GM23248 (cell line): Measurements from ENCODE around the gene PTOV1. TPM values are rescaled to one million over a fixed set of nuclear protein-coding genes. Genes with fewer than 3 reads are reported as not detected.
A peak's percentile ranks its signal among the peaks of the same experiment; 100 is the strongest.

ENCODE experiments used
- DNase-seq: peaks from one replicate; pipeline ENCODE4 v3.0.0-alpha.2; 2015
- H2AFZ ChIP-seq: fragments of 200-600 bp; sonication (generic); 2 replicates; pipeline ENCODE4 v1.6.1; 2016; ENCODE audit warnings: antibody characterized with exemption
- H3F3A ChIP-seq: fragments of 200-600 bp; sonication (generic); 2 replicates; pipeline ENCODE4 v1.6.1; 2016; ENCODE audit warnings: mild to moderate bottlenecking, antibody characterized with exemption, mixed run types; ENCODE audit not compliant: insufficient read depth
- H3K27ac ChIP-seq: fragments of 200-600 bp; sonication (generic); 2 replicates; pipeline ENCODE4 v1.5.1; 2016; ENCODE audit warnings: mild to moderate bottlenecking
- H3K27me3 ChIP-seq: fragments of 200-600 bp; sonication (generic); replicated peaks from 2 replicates; pipeline ENCODE4 v1.6.1; 2016; ENCODE audit warnings: mild to moderate bottlenecking; ENCODE audit not compliant: insufficient read depth
- H3K36me3 ChIP-seq: fragments of 200-600 bp; sonication (generic); 2 replicates; pipeline ENCODE4 v1.6.1; 2016; ENCODE audit warnings: low read depth, mild to moderate bottlenecking
- H3K4me1 ChIP-seq: fragments of 200-600 bp; sonication (generic); 2 replicates; pipeline ENCODE4 v1.6.1; 2016; ENCODE audit warnings: mild to moderate bottlenecking; ENCODE audit not compliant: insufficient read depth
- H3K4me2 ChIP-seq: fragments of 200-600 bp; sonication (generic); one replicate; pipeline ENCODE4 v1.6.1; 2016; ENCODE audit warnings: mild to moderate bottlenecking; ENCODE audit not compliant: unreplicated experiment
- H3K4me3 ChIP-seq: fragments of 200-600 bp; sonication (generic); 2 replicates; pipeline ENCODE4 v1.5.1; 2016; ENCODE audit warnings: mild to moderate bottlenecking
- H3K79me2 ChIP-seq: fragments of 200-600 bp; sonication (generic); 2 replicates; pipeline ENCODE4 v1.6.1; 2016; ENCODE audit warnings: mild to moderate bottlenecking; ENCODE audit not compliant: insufficient read depth
- H3K9ac ChIP-seq: fragments of 200-600 bp; sonication (generic); 2 replicates; pipeline ENCODE4 v1.6.1; 2016; ENCODE audit warnings: mild to moderate bottlenecking
- H3K9me2 ChIP-seq: fragments of 200-600 bp; sonication (generic); 2 replicates; pipeline ENCODE4 v1.6.1; 2016; ENCODE audit warnings: mixed run types, mild to moderate bottlenecking, moderate library complexity; ENCODE audit not compliant: insufficient read depth
- H3K9me3 ChIP-seq: fragments of 200-600 bp; sonication (generic); one replicate; pipeline ENCODE4 v1.6.1; 2017; ENCODE audit warnings: low read depth
- H4K20me1 ChIP-seq: fragments of 200-600 bp; sonication (generic); 2 replicates; pipeline ENCODE4 v1.6.0; 2016; ENCODE audit not compliant: insufficient read depth
- EZH2 ChIP-seq: fragments of 200-600 bp; sonication (generic); IDR thresholded peaks from 2 replicates; pipeline ENCODE4 v1.6.1; 2018; ENCODE audit warnings: antibody characterized with exemption, mild to moderate bottlenecking; ENCODE audit not compliant: insufficient read depth, poor library complexity, severe bottlenecking
- EZH2phosphoT487 ChIP-seq: fragments of 200-600 bp; sonication (generic); IDR thresholded peaks from 2 replicates; pipeline ENCODE4 v1.6.1; 2018; ENCODE audit warnings: antibody characterized with exemption, moderate library complexity, mild to moderate bottlenecking, low read depth; ENCODE audit not compliant: insufficient read depth
- WGBS, 2 experiments: methylation state at CpG; one replicate each; pipeline ENCODE4 v1.1.6; 2015 to 2017; ENCODE audit warnings: low lambda C conversion rate in 2 of 2, low coverage in 1 of 2; ENCODE audit errors: missing lambda C conversion rate in 2 of 2; 5-methylcytosine and 5-hydroxymethylcytosine counted together
- in situ Hi-C: fragments of 300-500 bp; cut with MboI; formaldehyde crosslinking; loops from 2 replicates; pipeline ENCODE4 v1.15.0; 2020
- polyA plus RNA-seq: library from polyadenylated mRNA; unstranded; fragments of >200 nt; fragmentation: Nextera tagmentation; extraction: Ambion mirVana; gene quantifications from 2 replicates; pipeline ENCODE4 v1.2.1, GENCODE V29; 2016
- total RNA-seq: library from RNA; depleted of rRNA; stranded (reverse); fragments of >200 nt; shearing (Covaris generic); gene quantifications from 2 replicates; pipeline ENCODE4 v1.2.3, GENCODE V29; 2014

PTOV1 gene
- total and polyA plus RNA-seq, 2 experiments from 2014 or later = 88.0 to 88.9 TPM

DNA sequence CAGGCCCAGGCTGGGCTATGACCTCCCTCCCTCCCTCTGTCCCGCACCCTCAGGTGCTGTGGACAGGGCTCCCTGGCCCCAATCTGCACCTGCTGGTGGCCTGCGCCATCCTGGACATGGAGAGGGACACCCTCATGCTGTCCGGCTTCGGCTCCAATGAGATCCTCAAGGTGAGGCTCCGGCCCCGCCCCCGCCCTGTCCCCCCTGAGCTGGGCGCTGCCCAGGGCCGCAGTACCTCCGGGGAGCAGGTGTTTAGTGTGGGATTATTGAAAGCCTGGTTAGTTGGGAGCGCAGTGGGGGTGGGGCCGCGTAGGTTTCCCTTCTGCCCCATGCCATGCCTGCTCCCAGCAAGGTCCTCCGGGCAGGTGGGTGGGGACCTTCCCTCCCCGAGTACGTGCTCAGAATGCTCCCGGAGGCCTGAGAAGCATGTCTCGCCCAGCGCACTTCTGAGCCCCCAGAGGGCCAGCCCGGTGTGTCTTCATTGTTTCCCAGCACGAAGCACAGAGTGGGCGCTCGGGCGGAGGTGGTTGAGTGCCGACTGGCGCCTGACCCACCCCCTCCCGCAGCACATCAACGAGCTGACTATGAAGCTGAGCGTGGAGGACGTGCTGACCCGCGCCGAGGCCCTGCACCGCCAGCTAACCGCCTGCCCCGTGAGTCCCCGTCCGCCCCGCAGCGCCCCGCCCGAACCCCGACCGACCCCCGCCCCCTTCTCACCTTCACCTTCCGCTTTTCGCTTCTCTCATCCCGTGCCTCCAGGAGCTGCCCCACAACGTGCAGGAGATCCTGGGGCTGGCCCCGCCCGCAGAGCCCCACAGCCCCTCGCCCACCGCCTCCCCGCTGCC lies 36.9 kb downstream of the PTOV1 start:
- H3K79me2 ChIP-seq = no peaks in the 10 kb centered on the region
- H3K9ac ChIP-seq = no peak overlapping the region
- no peak overlapping the region for H3K4me3 ChIP-seq
- H4K20me1 ChIP-seq = no peaks in the 10 kb centered on the region
- in situ Hi-C loops = no loop called here
- no peak for TF ChIP-seq EZH2phosphoT487
- no peak for TF ChIP-seq EZH2
- no peaks in the 10 kb centered on the region for H3F3A ChIP-seq
- H3K36me3 ChIP-seq = peaks cover 12% of the 10 kb centered on the region; the same call in 1 of the 2 replicates
- no peaks in the 10 kb centered on the region for H3K27me3 ChIP-seq
- H3K9me3 ChIP-seq = no peaks in the 10 kb centered on the region
- no peak overlapping the region for H2AFZ ChIP-seq
- H3K4me1 ChIP-seq = no peaks in the 10 kb centered on the region
- 90 to 91% methylated on average over 21 to 54 of the region's 54 CpGs for WGBS, 2 experiments
- DNase-seq = no peak
- H3K4me2 ChIP-seq = no peak overlapping the region
- H3K27ac ChIP-seq = no peak overlapping the region
- H3K9me2 ChIP-seq = no peaks in the 10 kb centered on the region

- H3K36me3 ChIP-seq = peaks cover 6% of the 10 kb centered on the region; the same call in 1 of the 2 replicates
- H3K9me2 ChIP-seq = no peaks in the 10 kb centered on the region
- H3K79me2 ChIP-seq = no peaks in the 10 kb centered on the region
- no peaks in the 10 kb centered on the region for H3F3A ChIP-seq
- H2AFZ ChIP-seq = no peak overlapping the region
- in situ Hi-C loops = no loop called here
- DNase-seq = no peak
- H3K27ac ChIP-seq = no peak overlapping the region
- H3K4me3 ChIP-seq = no peak overlapping the region
- TF ChIP-seq EZH2phosphoT487 (no peak), EZH2 (no peak)
- no peaks in the 10 kb centered on the region for H3K27me3 ChIP-seq
- H3K4me2 ChIP-seq = no peak overlapping the region
- H3K9ac ChIP-seq = no peak overlapping the region
- no peaks in the 10 kb centered on the region for H3K9me3 ChIP-seq
- no peaks in the 10 kb centered on the region for H3K4me1 ChIP-seq
- no peaks in the 10 kb centered on the region for H4K20me1 ChIP-seq
- WGBS, 2 experiments = 91 to 97% methylated on average over 14 to 18 of the region's 18 CpGs
These were observed 37.5 kb downstream of the PTOV1 start for GRCh38 chr19:49888510-49888824.

DNA sequence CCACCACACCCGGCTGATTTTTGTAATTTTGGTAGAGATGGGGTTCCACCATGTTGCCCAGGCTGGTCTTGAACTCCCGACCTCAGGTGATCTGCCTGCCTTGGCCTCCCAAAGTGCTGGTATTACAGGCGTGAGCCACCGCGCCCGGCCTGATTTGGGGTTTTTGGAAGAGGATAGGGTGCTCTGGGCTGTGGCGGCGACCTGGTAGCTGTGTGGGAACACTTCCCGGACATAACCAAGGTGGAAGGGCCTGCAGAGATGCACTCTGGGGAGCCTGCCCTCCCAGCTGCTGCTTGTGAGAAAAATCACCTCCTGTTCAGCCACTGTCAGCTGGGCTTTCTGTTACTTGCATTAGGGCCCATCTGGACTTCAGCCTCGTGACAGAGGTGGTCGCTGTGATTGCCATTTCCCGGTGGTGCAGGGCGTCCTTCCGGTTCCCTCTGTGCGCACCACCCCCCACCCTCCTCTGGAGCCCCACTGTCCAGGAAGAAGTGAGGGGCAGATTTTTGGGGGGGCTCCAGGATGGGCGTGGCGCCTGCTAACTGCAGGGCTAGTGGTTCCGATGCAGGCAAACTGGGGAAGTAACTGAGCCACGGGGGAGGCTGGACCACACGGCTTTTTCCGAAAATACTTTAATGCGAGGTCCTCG lies 38.2 kb downstream of the PTOV1 start:
- Histone ChIP-seq H3K27ac (no peak overlapping the region), H3K9me2 (no peaks in the 10 kb centered on the region), H3K36me3 (no peaks in the 10 kb centered on the region; the same call in 1 of the 2 replicates), H3K9ac (no peak overlapping the region), H3F3A (no peaks in the 10 kb centered on the region), H2AFZ (no peak overlapping the region), H3K27me3 (no peaks in the 10 kb centered on the region), H3K4me3 (no peak overlapping the region), H3K4me1 (no peaks in the 10 kb centered on the region), H3K4me2 (no peak overlapping the region), H3K9me3 (no peaks in the 10 kb centered on the region), H3K79me2 (no peaks in the 10 kb centered on the region), H4K20me1 (no peaks in the 10 kb centered on the region)
- no peak for DNase-seq
- no peak for TF ChIP-seq EZH2phosphoT487
- TF ChIP-seq EZH2 = no peak
- in situ Hi-C loops = no loop called here
- WGBS, 2 experiments = 94 to 95% methylated on average over 23 of the region's 23 CpGs

DNA sequence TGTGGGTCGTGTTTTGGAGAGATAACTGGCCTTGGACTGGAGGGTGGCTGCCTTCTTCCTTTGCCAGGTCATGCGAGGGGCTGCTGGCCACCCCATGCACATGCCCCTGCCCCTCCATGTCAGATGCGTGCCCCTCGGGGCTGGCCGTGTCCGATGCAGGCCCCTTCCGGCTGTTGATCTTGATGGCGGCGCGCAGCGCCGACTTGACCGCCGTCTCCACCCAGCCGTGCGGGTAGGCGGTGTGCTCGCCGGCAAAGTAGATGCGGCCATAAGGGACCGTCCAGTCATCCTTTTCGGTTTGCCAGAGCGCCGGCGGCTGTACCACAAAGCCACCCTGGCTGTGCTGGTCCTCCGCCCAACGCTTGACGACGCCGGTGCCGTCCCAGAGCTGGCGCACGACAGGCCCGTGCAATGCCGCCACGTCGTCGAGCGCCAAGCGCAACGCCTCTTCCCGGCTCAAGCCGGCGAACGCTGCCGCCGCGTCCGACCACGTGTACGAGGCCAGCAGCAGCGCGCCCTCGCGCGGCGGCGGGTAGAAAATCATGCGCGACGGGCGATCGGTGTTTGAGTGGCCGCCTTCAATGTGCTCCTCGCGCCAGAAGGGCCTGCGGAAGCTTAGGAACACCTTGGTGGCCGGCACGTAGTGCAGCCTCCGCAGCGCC lies 38.9 kb downstream of the PTOV1 start:
- Histone ChIP-seq H3K27ac (no peak overlapping the region), H3K9me2 (no peaks in the 10 kb centered on the region), H3F3A (no peaks in the 10 kb centered on the region), H3K4me2 (no peak overlapping the region), H3K9ac (no peak overlapping the region), H4K20me1 (no peaks in the 10 kb centered on the region), H3K36me3 (no peaks in the 10 kb centered on the region), H3K9me3 (no peaks in the 10 kb centered on the region), H3K4me3 (no peak overlapping the region; the same call in 1 of the 2 replicates), H3K79me2 (no peaks in the 10 kb centered on the region), H3K4me1 (no peaks in the 10 kb centered on the region), H3K27me3 (no peaks in the 10 kb centered on the region), H2AFZ (no peak overlapping the region)
- TF ChIP-seq EZH2phosphoT487 (no peak), EZH2 (no peak)
- WGBS, 2 experiments = 21 to 26% methylated on average over 69 to 71 of the region's 71 CpGs
- in situ Hi-C loops = no loop called here
- peak; percentile 82 for DNase-seq
